GM18870 (cell line): ENCODE results near the gene SLC5A3.
A peak's percentile ranks its signal among the peaks of the same experiment; 100 is the strongest.

Source experiments
- ATAC-seq: cut with Tn5 transposase; IDR thresholded peaks from one replicate; pipeline ENCODE4 v1.9.1; 2021; ENCODE audit warnings: moderate library complexity; ENCODE audit not compliant: unreplicated experiment

Gene SLC5A3

GRCh38 chr21:34065027-34065426 is 8.4 kb upstream of the SLC5A3 start:
- ATAC-seq = no peak

GRCh38 chr21:34071683-34072082 is 1.7 kb upstream of the SLC5A3 start:
- no peak for ATAC-seq

- ATAC-seq = peak; percentile 2
These were observed 990 bp upstream of the SLC5A3 start for GRCh38 chr21:34072145-34073031.

- peak; percentile 8 for ATAC-seq
These were observed 438 bp downstream of the SLC5A3 start for GRCh38 chr21:34073749-34074282.

- no peak for ATAC-seq
These were observed 1.1 kb downstream of the SLC5A3 start for GRCh38 chr21:34074283-34075090.

- ATAC-seq = no peak
These were observed 1.7 kb downstream of the SLC5A3 start for GRCh38 chr21:34075091-34075425.

- no peak for ATAC-seq
These were observed 2.6 kb downstream of the SLC5A3 start for GRCh38 chr21:34075760-34076660.

- ATAC-seq = no peak
These were observed 3.5 kb downstream of the SLC5A3 start for GRCh38 chr21:34076835-34077234.

- ATAC-seq = no peak
These were observed 4.5 kb downstream of the SLC5A3 start for GRCh38 chr21:34077888-34078287.

- ATAC-seq = no peak
These were observed 5.5 kb downstream of the SLC5A3 start for GRCh38 chr21:34078915-34079314.

- no peak for ATAC-seq
These were observed 7.3 kb downstream of the SLC5A3 start for GRCh38 chr21:34080710-34081109.

GRCh38 chr21:34082769-34083168 is 9.4 kb downstream of the SLC5A3 start:
- ATAC-seq = no peak

- no peak for ATAC-seq
These were observed 10.0 kb downstream of the SLC5A3 start for GRCh38 chr21:34083357-34083756.

- ATAC-seq = no peak
These were observed 11.8 kb downstream of the SLC5A3 start for GRCh38 chr21:34085129-34085528.

- ATAC-seq = no peak
These were observed 13.5 kb downstream of the SLC5A3 start for GRCh38 chr21:34086887-34087306.

GRCh38 chr21:34088752-34089151 is 15.4 kb downstream of the SLC5A3 start:
- no peak for ATAC-seq

- ATAC-seq = no peak
These were observed 17.7 kb downstream of the SLC5A3 start for GRCh38 chr21:34091032-34091431.

- no peak for ATAC-seq
These were observed 18.2 kb downstream of the SLC5A3 start for GRCh38 chr21:34091607-34092006.

GRCh38 chr21:34092262-34092921 is 19.0 kb downstream of the SLC5A3 start:
- ATAC-seq = no peak

GRCh38 chr21:34093083-34093482 is 19.7 kb downstream of the SLC5A3 start:
- no peak for ATAC-seq
